SIG-M5 treated with dmso at 0.1 percent for 504 hours (cell line): ENCODE results near the gene RIMBP3C.
"Not testable (repeated sequence)": the region's sequence is repeated elsewhere in the genome, so short reads cannot be mapped to it uniquely, and the experiment has no call there.

Experiments
- DNase-seq: peaks from one replicate; lab custom pipeline; 2025; ENCODE audit not compliant: unreplicated experiment; lab: John Stamatoyannopoulos, UW

The RIMBP3C gene

DNA sequence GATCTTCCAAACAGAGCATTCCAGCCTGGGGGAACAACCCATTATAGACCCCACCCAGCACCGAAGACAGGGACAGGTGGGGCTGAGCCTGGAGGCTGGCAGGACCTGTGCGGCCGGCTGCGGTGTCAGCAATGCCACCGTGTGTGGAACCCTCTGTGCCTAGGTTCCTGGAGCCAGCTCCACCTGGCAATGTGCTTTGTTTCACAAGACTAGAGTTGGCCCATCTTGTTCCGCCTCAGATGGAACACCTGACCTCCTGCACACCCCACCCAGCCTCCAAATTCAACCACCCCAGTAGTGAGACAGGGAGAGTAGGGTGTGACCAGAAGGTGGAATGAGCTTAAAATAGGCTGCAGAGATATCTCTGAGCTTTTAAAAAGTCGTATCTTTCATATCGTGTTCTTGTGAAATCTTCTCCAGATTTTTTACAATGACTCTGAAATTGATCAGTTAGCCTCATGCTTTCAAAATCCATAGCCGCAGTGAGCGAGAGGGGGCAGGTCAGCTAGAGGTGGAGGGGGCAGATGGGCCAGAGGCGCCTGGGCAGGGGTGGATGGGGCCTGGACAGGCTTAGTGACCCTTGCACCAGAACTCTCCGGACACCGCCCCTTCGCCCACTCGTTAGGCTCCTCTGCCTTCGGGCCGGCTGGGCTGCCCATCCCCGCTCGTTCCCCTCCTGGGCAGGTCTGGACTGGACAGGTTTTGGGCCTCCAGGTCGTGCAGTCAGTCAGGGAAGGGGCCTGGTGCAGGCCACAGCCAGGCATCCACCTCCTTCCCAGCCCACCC is 18.2 kb downstream of the RIMBP3C start:
- not testable (repeated sequence) for DNase-seq

DNA sequence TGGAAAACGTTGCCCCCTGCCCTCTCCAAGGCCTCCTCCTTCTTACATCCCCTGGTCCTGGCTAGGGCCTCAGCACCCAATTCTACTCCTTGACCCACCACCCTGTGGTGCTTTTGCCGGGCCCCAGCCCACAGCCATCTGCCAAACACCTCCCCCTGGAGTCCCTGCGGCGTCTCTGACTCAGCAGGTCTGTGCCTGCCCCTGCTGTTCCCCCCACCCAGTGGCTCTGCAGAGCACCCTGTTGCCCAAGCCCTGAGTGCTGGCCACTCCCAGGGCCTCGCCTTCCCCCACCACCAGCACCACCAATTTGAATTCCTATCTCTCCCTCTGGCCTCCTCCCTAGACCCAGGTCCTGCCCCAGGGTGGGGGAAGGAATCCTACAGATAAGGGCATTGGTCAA is 19.7 kb downstream of the RIMBP3C start:
- not testable (repeated sequence) for DNase-seq

DNA sequence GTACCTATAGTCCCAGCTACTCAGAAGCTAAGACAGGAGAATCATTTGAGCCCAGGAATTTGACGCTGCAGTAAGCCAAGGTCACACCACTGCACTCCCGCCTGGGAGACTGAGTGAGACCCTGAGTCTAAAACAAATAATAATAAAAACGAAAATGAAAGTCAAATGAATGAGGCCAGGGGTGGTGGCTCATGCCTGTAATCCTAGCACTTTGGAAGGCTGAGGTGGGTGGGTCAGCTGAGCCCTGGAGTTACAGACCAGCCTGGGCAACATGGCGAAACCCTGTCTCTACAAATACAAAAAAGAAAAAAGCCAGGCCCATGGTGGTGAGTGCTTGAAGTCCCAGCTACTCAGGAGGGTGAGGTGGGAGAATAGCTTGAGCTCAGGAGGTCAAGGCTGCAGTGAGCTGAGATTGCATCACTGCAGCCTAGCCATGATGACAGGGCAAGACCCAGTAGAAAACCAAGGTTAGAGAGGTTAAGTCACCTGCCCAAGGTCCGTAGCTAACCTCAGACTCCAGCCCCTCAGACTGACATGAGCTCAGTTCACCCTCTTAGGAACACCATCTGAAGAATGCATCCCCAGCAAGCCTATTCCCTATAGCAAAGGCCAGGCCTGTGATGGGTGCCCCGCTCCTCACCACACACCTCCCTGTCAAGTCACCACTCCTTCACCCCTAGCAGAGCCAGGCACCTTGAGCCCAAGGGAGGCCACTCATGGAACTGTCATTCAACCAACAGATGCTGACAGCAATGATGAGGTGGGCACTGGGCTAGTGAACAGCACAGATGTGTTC is 24.4 kb downstream of the RIMBP3C start:
- not testable (repeated sequence) for DNase-seq

DNA sequence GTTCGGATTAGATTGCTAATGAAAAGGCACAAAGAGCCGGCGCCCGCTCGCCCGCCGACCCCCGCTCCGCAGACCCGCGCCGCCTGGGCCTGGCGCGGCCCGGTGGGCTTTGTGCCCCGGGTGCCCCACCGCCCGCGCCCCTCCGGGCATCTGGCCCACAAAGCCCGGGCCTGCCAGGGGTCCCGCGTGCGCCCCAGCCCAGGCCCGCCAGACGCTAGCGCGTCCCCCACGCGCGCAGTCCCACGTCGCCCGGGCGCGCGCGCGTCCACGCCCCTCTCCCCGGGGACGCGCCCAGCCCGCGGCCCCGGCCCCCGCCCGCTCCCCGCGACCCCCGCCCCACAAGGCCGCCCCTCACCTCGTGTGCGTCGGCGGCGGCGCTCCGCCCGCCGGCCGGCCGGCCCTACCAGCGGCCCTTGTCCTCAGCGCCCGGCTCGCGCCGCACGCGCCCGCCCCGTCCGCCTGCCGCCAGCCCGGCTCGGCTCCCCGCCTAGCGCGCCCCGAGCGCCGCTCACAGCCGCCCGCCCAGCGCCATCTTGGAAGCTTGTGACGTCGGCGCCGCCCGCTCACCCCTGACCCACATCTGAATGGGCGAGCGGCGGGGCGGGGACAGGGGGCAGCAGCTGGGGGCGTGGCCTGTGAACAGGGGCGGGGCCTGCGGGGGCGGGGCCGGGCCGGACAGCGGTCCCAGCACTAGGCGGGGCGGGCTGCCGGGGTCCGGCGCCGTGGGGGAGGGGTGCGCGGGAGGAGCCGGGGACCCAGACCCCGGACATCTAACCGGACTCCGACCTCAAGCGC is 34.1 kb downstream of the RIMBP3C start:
- DNase-seq: not testable (repeated sequence)

DNA sequence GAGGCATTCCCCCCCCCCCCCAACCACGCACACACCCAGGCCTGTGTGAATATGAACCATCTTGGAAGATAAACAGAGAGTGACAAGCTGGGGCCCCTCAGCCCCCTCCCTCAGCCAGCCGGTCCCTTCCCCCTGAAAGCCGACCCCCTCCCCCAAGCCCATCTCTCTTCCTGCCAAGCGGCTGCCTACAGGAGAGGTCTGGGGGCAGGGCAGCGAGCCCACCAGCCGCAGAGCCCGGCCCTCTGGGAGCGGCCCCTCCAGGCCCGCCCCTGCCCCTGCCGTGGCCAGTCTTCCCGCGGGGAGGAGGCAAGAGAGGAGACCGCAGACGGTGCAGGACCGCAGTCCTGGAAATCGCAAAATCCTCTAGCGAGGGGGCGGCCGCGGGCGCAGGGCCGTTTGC is 34.7 kb downstream of the RIMBP3C start:
- not testable (repeated sequence) for DNase-seq

DNA sequence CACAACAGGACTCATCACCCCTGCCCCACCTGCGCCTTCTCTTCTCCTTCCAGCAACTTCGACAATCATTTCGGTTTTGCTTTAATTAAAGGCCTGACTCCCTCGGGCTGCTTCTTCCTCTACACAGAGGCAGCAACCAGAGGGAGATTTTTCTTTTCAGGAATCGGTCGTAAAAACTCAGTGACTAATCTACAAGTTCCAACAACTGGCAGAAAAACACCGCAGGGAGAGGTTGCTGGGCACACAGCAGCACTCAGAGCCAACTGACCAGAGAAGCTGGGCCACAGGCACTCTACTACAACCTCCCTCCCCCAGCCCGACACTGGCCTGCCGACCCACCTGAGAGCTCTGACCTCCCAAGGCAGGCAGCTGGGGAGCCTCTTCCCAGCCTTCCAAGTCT is 36.0 kb downstream of the RIMBP3C start:
- not testable (repeated sequence) for DNase-seq

DNA sequence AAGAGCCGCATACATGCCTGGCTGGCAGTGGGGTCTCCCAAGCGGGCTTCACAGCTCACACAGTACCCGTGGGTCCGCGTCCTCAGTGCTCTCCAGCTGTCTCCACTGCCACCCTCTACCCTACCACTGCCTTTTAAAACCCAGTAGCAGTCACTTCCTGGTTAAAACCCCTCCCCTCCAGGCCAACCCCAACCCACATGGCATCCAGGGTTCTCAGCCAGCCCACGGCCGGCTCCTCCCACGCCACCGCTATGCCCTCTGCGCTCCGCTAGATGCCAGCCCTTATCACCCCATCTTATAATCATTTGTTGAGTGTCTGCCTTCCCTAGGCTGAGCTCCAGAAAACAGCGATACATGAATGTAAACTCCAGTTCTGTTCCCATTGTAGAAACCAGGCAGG is 37.1 kb downstream of the RIMBP3C start:
- not testable (repeated sequence) for DNase-seq

DNA sequence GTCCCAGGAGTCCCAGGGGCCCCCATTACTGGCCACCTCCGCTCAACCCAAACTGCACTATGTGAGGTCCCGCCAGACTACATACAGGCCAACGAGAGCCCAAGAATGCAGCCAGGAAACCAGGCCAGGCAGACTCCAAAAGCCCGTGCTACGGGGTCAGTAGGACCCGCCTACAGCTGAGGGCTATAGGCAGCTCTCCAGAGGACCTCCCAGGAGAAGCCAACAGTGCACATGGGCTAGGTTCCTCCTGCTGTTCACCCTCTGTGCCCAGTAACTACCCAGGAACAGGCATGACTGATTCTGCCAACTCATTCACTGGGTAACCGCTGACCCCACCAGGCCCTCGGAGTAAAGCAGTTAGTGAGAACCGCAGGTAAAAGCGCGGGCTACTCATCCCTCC is 39.2 kb downstream of the RIMBP3C start:
- DNase-seq: not testable (repeated sequence)

DNA sequence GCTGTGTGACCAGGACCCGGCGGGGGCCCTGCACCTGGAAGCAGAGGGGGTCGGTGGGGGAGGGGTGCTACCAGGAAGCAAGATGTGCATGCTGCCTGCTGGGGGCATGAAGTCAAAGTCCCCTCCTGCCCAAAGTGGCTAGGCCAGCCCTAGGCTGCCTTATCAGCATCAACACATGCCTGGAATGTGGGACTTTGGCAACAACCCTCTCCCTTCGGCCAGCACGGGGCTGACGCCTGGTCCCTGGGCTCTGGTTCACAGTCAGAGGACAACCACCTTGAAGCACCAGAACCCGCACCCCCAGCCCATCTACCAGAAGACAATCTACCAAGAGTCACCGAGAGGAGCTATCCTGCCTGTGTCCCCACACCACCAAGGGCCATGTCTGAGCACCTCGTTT is 40.9 kb downstream of the RIMBP3C start:
- DNase-seq: not testable (repeated sequence)

DNA sequence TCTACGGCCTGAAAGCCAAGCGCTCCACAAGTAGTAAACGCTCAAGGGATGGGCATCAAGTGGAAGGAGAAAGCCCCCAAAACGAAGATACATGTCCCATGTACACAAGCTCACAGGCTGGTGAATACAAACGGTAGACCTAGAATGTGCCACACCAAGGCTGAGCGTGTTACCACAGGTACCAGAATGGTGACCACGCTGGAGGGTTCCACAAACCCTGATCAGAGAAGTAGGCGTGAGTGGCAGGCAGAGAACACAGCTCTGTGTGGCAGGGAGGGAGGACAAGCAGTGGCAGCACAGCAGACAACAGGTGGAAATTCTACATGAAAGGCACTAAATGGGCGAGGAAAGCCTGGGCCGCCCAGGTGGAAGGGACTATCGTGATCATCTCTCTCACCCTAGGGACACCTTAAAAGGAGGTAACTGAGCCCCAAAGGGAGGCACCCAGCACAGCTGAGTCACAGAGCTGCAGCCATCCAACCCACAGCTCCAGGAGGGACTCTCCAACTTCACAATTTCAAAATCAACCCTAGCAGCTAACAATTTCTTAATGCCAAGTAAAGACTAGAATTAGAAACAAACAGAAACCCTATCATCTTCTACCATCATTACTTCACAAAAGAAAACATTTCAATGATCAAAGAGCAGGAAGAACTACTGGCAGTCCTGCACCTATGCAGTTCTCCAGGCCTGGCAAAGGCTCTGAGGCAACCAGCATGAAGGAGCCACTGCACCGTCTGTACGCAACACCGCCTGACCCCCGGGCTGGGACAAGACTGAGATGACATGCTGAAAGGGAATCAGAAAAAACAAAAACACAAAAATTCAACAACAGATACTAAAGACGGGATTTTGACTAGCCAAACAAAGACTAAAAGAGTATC is 51.4 kb downstream of the RIMBP3C start:
- DNase-seq: not testable (repeated sequence)

DNA sequence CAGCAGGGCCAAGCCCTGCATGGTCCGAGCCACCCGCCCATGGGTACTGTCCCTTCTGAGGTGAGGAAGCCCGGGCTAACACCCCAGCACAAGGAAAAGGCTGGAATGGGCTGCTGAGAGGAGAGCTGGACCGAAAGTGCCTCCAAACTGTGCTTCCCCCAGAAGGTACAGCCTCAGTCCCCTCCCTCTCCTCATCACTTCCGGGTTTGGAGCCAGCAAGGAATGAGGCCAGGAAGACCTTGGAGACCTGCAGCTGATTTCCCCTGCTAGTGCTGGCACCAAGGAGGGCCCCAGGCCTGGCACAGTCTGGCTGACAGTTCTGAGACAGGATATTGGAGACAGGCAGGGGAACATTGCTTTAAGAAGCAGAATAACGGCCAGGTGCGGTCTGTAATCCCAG is 52.8 kb downstream of the RIMBP3C start:
- DNase-seq: not testable (repeated sequence)

DNA sequence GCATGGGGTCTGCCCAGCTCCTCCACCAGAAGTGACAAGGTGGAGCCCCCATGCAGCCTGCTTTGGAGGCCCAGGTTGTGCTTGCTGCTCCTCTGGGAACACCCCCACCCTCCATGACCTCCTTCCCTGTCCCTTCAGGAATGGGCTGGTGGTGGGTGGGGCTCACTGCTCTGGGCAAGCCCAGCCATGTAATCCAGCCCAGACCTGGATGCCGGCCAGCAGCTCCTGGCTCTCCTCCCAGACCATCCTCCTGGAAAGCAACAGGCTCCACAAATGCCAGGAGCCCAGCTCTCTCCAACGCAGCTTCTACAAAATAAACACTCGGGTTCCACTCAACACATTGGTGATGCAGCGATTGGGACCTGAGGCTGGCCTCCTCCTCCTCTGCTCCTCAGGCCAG is 53.3 kb downstream of the RIMBP3C start:
- not testable (repeated sequence) for DNase-seq
